Myocyte (in vitro differentiated cells): ENCODE data around the gene MS4A6A. TPM values are rescaled to one million over a fixed set of nuclear protein-coding genes. Genes with fewer than 3 reads are reported as not detected.
"Not testable (repeated sequence)": the region's sequence is repeated elsewhere in the genome, so short reads cannot be mapped to it uniquely, and the experiment has no call there.

Source experiments
- DNase-seq: peaks from one replicate; pipeline ENCODE4 v3.0.0-alpha.2; 2012; ENCODE audit warnings: low read depth
- polyA plus RNA-seq: library from polyadenylated mRNA; unstranded; fragments of >200 nt; gene quantifications from one replicate; pipeline ENCODE4 v1.2.1, GENCODE V29; 2012; ENCODE audit warnings: missing spikeins
- total RNA-seq: library from RNA; depleted of rRNA; stranded (reverse); fragments of >200 nt; gene quantifications from 2 replicates; pipeline ENCODE4 v1.2.3, GENCODE V29; 2014

Gene MS4A6A
- total RNA-seq: not detected in 2 replicates
- polyA plus RNA-seq: not detected

DNA sequence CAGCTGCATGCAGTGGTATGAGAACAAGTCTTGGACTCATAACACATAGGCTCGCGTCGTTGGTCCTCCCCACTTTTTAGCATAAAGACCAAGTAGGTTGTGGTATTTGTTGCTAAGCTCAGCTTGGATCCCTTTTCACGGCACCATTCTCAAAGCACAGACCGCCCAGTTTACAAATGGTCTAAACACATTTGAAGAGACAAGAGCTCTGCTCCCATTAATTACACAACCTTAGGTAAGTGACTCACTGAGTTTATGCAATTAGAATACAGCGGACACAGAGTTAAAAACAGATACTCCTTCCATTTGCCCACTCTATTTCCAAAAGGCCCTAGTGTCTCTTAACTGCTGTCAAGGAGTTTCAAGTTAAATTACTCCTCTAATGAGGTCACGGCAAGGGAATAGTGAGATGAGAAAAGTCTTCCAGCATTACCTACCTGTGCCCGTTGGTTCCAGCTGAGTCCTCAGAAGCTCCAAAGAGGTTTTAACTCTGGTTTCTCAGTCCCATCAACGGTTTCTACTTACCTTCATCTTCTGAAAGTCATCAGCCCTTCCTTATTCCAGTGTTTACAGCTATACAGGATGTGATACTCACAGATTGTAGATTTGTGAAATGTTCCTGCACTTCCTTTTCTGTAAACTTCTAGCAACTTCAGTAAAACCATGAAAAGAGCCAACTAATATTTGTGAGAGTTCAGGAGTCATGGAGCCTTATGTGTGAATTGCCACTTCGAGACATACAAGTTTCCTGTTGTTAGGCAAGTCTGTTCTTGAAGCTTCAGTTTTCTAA is at the start of gene MS4A6A:
Gene MS4A6A, minus strand, starts transcription at position 543 of the 790 bp plus-strand sequence. CDS start 1,356 bp downstream, outside the sequence.
- no peak for DNase-seq

- no peak for DNase-seq
Measured at GRCh38 chr11:60230681-60231080, 47.8 kb upstream of the MS4A6A start.

DNA sequence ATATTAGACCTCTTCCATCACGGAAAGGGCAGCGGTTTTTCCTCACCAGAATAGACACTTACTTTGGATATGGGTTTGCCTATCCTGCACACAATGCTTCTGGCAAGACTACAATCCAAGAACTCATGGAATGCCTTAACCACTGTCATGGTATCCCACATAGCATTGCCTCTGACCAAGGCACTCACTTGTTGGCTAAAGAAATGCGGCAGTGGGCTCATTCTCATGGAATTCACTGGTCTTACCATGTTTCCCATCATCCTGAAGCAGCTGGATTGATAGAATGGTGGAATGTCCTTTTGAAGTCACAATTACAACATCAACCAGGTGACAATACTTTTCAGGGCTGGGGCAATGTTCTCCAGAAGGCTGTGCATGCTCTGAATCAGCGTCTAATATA is 39.3 kb upstream of the MS4A6A start:
- DNase-seq: no peak

- DNase-seq: no peak
Measured at GRCh38 chr11:60221692-60222091, 38.8 kb upstream of the MS4A6A start.

DNA sequence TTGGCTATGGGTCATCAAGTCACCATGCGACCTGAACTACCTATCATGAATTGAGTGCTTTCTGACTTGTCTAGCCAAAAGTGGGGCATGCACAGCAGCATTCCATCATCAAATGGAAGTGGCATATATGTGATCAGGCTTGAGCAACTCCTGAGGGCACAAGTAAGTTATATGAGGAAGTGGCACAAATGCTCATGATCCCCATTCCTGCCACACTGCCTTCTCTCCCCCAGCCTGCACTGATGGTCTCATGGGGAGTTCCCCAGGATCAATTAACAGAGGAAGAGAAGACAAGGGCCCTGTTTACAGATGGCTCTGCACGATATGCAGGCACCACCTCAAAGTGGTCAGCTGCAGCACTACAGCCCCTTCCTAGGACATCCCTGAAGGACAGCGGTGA is 38.3 kb upstream of the MS4A6A start:
- DNase-seq: no peak

DNA sequence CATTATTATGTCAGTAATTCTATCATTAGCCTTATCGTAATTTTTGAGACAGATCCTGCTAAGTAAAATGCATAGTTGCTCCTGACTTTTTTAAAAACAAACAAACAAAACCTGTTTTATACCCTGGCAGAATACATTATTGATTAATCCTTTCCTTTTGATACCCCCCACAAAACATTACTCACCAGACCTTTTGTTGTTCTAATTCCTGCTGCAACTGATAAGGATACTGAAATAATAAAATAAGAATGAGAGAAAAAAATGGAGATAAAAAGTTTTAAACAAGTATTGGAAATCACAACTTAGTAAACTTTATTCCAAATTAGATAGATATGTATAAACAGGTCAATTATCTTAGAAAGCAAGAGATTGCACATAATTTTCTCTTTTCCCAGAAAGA is 31.5 kb upstream of the MS4A6A start:
- DNase-seq: no peak

GRCh38 chr11:60211206-60211605 is 28.3 kb upstream of the MS4A6A start:
- no peak for DNase-seq

DNA sequence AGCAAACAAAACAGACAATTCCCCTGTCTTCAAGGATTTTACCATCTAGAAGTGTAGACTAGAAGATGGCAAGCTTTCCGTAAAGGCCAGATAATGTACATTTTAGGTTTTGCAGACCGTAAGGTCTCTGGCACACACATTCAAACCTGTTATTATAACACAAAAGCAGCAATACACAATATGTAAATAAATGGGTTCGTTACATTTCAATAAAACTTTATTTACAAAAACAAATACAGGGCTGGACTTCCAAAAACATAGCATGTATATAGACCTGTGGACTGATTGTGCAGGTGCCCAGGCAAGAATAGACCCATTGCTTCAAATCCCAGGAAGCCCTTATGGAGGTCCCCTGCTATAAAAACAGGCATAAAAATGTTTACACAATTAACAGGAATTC is 27.1 kb upstream of the MS4A6A start:
- DNase-seq: no peak

DNA sequence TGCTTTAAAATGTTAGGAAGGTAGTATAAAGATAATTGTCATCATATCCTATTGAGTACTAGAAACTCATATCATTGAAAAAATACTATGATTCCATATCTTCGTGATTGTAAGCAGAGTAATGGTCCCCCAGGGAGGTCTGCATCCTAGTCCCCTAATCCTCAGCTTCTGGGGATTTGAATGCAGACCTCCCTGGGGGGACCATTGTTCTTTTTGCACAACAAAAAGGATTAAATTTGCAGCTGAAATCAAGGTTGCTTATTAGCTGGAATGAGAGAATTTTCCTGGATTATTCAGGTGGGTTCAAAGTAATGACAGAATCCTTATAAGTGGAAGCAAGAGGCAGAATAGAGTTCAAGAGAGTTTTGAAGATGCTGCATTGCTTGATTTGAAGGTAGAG is 26.1 kb upstream of the MS4A6A start:
- no peak for DNase-seq

DNA sequence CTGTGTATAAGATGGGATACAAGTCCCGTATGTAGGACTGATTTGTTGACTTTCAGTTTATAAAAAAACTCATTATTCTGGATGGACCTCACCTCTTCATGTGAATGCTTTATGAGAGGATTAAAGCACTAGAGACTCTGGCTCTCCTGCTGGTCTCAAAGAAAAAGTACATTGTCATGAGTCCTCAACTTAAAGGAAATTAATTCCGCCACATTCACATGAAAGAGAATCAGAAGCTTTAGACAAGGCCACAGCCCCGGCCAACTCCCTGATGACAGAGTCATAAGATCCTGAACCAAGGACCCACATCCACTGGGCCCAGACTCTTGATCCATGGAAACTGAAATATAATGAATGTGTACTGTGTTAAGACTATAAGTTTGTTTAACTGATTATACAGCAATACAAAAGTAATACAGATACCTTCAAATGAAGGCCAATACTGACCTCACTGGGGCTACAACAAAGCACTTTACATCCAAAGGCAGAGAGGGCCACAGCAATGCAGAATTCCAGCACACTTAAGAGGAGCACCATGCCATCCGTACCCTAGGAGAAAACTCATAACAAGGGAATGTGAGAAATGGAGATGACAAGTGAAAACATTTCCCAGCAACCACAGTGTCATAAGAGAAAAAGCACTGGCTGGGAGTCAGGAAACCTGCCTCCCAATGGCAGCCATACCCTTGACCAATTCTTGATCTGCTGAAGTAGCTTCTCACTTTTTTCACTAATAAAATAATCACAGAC is 25.4 kb upstream of the MS4A6A start:
- DNase-seq: peak; percentile 10

DNA sequence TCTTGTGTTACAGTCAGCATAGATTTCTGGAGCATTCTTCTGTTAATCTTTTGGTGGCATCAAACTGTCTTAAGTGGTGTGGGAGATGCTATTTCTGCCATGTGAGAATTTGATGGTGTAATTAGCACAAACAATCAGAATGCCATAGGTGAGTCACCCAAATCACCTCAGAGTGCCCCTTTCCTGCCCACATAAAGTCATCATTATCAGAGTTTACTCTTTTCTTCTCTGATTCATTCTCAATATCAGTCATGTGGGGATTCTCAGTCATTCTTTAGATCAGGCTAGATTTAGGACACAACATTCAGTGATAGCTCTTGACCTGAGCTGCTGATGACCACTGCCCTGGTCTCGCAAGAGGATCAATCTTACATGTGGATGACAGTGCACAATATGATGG is 23.7 kb upstream of the MS4A6A start:
- DNase-seq: no peak

- DNase-seq: no peak
Measured at GRCh38 chr11:60204922-60205321, 22.0 kb upstream of the MS4A6A start.

GRCh38 chr11:60201334-60201733 is 18.5 kb upstream of the MS4A6A start:
- not testable (repeated sequence) for DNase-seq

DNA sequence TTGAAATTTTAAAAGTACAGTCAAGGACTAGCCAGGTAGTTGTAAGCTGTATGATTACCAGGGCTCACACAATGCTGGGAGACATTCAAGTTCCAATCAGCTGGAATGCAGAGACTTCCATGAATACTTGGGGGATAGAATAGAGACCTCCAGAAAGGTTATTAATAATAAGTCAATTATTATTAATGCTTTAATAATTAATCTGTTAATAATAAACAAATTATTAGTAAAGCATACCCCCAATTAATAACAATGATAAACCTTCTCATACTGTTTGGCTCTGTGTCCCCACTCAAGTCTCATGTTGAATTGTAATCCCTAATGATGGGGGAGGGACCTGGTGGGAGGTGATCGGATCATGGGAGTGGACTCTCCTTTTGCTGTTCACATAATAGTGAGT is 14.6 kb upstream of the MS4A6A start:
- no peak for DNase-seq

GRCh38 chr11:60195923-60196368 is 13.1 kb upstream of the MS4A6A start:
- no peak for DNase-seq

DNA sequence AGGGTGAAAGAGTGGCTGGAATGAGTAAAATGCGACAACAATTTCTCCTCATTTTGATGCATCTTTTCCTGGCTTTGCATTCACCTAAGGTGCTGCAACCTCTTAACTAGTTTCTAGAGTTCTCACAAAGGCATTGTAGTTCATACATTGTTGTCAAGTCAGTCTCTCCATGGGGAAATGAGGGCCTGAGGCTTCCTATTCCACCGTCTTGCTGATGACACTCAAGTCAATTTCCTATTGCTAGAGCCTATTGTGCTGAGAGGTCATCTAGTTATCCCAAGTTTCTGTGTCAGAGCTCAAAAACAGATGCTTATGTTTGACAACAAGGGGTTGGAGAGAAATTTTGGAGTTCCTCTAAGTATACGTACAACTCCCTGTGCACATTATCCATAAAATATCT is 11.6 kb upstream of the MS4A6A start:
- no peak for DNase-seq

GRCh38 chr11:60193687-60194433 is 11.0 kb upstream of the MS4A6A start:
- peak; percentile 63 for DNase-seq

GRCh38 chr11:60192564-60192963 is 9.7 kb upstream of the MS4A6A start:
- DNase-seq: not testable (repeated sequence)

GRCh38 chr11:60188481-60188880 is 5.6 kb upstream of the MS4A6A start:
- not testable (repeated sequence) for DNase-seq

DNA sequence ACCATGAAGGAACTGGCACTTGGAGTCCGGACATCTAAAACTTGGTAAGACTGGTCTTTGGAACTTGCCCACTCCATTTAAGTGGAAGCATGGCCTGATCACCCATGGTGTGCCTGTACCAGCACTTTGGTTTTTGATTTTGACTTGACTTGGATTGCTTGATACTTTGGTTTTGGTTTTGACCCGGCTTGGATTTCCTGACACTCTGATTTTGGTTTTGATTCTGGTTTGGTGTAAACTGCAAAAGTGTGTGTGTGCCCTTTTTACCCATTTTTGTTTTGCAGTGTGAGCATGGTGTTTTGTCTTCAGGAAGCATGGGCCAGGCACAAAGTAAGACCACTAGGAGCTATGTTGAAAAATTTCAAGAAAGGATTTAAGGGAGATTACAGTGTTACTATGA is 3.2 kb upstream of the MS4A6A start:
- not testable (repeated sequence) for DNase-seq

- not testable (repeated sequence) for DNase-seq
Measured at GRCh38 chr11:60185512-60185827, 2.6 kb upstream of the MS4A6A start.
